Right renal cortex interstitium (tissue), 3 donors: ENCODE measurements around the gene BICDL2. TPM values are rescaled to one million over a fixed set of nuclear protein-coding genes. Genes with fewer than 3 reads are reported as not detected.

Experiments used
- DNase-seq, 3 donors: peaks; one replicate each; pipeline ENCODE4 v3.0.0-alpha.2; 2013; ENCODE audit warnings: low read depth in 3 of 3, low spot score in 2 of 3
- polyA plus RNA-seq, 3 donors: library from polyadenylated mRNA; unstranded; fragments of 120-200 nt; gene quantifications; one replicate each; pipeline ENCODE4 v1.2.1, GENCODE V29; 2013; ENCODE audit not compliant: insufficient read length in 3 of 3

BICDL2 gene
- polyA plus RNA-seq, 3 donors, result 1.1 to 2.2 (median 1.5) TPM

DNA sequence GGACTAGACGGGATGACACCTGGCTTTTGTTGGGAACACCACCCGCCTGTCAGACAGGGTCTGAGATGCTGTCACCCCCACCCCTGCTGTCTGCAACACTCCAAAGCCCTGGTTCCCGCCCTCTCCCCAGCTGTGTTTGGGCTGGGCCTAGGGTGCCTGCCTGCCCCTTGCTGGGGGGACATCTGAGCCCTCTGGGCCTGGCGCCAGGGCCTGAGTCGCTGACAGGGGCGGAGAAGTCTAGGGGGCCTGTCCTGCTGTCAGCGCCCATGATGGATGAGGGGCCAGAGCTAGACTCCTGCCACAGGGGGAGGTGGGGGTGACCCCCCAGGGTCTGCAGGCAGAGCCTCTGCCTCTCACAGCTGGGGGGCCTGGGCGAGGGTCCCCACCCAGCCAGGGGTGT is 48.9 kb downstream of the BICDL2 start:
- DNase-seq, result no peak

DNA sequence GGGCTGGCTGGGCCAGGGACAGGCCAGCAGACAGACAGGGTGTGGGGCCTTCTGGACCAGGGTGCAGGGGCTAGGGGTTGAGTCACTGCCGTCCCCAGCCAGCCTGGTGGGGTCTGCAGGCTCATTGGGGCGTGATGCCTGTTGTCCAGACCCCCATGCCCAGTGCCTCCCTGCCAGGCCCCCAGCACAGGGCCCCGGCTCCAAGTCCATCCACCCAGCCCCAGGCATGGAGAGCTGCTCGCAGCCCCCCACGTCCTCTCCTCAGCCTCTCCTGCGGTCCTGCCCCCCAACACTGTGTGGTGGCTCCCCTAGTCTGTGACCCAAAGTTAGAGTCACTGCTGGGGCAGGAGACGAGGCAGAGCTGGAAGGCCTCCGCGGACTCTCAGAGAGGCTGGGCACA is 49.5 kb downstream of the BICDL2 start:
- no peak for DNase-seq

GRCh38 chr16:2986623-2987188 is 50.0 kb downstream of the BICDL2 start:
- DNase-seq, result no peak

GRCh38 chr16:2985893-2986355 is 50.8 kb downstream of the BICDL2 start:
- DNase-seq, result no peak

DNA sequence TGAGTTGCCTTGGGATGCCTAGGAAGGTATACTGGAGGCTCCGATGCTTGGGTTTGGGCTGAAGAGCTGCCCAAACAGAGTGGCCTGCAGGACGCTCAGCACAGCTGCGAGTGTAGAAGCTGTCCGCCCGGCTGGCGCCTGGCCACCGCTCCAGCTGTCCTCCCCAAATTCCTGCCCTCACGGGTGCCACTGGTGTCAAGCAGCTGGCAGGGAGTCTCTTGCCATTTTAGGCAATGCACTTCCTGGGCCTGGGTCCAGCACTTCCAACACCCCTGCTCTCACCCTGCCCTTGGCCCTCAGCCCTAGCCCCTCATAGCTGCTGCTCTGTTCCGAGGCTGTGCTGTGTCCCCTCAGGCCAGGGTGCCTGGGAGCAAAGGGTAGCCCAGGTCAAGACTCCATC is 51.3 kb downstream of the BICDL2 start:
- no peak for DNase-seq

DNA sequence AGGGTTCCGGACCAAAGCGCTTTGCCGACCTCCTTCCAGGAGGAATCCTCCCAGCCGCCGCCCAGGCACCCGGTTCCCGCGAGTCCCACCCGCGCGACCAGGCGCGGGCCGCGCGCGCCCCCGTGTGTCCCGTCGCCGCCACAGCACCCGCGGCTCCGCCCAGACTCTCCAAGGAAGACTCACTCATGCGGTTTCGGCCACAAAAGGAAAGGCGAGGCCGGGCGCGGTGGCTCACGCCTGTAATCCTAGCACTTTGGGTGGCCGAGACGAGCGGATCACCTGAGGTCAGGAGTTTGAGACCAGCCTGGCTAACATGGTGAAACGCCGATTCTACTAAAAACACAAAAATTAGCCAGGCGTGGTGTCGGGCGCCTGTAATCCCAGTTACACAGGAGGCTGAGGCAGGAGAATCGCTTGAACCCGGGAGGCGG is 53.0 kb downstream of the BICDL2 start:
- no peak for DNase-seq

DNA sequence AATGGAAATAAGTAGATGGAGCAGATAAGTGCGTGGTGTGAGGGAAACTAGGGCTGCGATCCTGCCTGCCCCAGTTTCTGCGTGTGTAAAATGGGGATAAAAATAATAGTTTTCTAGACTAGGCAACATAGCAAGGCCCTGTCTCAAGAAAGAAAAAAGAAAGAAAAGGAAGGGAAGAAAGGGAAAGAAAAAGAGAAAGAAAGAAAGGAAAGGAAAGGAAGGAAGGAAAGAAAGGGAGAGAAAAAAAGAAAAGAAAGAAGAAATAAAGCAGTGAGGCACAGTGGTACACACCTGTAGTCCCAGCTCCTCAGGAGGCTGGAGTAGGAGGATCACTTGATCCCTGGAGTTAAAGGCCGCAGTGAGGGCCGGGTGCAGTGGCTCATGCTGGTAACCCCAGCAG is 54.3 kb downstream of the BICDL2 start:
- DNase-seq, result no peak

DNA sequence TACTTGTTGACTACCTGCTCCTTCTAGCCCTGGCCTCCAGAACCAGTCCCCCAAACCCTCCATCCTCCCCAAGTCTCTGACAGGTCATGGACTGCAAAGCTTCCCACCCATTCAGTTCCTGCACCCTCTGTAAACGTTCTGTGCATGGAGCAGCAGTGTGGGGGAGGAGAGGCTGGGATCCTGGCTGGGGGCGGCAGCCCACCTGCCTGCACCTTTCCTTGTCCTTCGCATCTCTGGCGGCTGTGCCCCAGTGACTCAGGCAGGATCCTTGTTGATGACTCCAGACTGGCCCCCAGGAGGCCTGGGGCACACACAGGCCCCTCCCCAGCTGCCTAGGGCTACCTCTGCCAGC is 54.9 kb downstream of the BICDL2 start:
- no peak for DNase-seq

DNA sequence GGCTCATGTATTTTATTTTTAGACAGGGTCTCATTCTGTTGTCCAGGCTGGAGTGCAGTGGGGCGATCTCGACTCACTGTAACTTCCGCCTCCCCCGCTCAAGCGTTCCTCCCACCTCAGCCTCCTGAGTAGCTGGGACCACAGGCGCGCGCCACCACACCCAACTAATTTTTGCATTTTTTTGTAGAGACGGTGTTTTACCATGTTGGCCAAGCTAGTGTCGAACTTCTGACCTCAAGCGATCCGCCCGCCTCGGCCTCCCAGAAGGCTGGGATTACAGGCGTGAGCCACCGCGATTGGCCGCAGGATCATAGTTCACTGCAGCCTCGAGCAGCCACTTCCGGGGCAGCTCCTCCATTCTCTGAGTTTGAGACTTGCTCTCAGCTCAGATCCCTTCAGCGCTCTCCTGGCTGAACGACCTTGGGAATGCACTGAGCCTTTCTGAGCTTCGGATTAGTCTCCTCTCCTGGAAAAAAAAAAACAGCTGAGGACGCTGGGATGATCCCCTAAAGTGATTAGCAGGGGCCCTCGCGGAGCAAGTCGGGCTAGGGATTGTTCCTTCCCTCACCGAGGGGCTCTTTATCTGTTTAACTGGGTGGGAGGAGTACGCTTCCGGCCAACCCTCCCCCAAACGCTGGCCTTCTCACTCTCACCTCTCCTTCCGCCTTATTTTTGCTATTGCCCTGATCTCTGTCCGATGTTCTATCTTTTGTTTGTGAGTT is 55.4 kb downstream of the BICDL2 start:
- no peak for DNase-seq

DNA sequence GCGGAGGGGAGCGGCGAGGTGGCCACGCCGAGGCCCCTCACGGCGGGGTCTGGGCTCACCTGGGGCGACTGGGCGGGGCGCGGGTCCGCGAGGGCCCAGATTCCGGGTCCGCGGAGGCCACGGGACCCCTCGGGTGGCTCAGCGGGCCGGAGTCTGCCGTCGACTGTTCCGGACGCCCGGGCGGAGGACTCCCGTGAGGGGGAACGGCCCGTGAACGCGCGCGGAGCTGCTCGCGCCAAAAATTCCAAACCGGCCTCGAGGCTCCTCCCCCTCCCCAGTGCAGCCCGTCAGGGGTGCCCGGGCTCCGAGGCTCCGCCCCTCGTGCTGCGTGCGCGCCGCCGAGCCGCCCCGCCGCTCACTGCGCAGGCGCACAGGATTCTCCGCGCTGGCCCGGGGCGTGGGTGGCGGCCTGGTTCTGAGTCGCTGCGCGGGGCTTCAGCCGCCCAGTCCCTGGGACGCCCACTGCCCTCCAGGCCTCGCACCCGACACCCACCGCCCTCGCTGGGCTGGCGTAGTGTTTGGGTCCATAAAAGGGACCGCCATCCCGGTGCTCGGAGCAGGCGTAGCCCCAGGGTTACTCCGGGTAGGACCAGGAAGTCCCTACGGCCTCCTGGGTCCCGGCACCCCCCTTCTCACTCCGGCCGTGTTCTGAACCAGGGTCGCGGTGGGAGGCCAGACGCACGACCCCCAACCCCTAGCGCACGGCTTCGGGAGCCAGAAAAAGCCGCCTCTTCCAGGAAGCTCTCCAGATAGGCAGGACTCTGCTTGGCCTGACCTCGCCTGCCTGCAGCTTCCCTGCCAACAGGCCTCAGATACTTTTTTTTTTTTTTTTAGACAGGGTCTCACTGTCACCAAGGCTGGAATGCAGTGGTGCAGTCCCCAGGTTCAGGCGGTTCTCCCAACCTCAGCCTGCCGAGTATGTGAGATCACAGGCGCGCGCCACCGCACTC is 56.2 kb downstream of the BICDL2 start, which contains the start of gene PKMYT1:
PKMYT1 (minus strand) TSS at position 220 of the 950 bp plus-strand sequence. CDS start 789 bp downstream, outside the sequence.
- peak in 2 of 3 donors; percentile 74 to 81 for DNase-seq

- DNase-seq, result no peak
Measured at GRCh38 chr16:2979669-2980226, 57.0 kb downstream of the BICDL2 start.

Other genes with a start within 250 kb of the BICDL2 start
- gene PRSS33, start 249.4 kb downstream of the BICDL2 start, polyA plus RNA-seq, result under 1 TPM in 2 of 3 donors, not detected in 1; 0.33 to 0.61 TPM
- not detected for gene PRSS41, start 238.5 kb downstream of the BICDL2 start, polyA plus RNA-seq
- gene PRSS21, start 219.7 kb downstream of the BICDL2 start, polyA plus RNA-seq, result under 1 TPM in 2 of 3 donors, not detected in 1; 0.19 to 0.43 TPM
- under 1 TPM; 0.31 to 0.60 (median 0.32) TPM for gene ZG16B, start 206.6 kb downstream of the BICDL2 start, polyA plus RNA-seq
- 1 to 10 TPM; 6.8 to 7.4 (median 7.0) TPM for gene PRSS22, start 178.8 kb downstream of the BICDL2 start, polyA plus RNA-seq
- 10 to 100 TPM; 18.8 to 20.7 (median 19.4) TPM for gene FLYWCH2, start 153.7 kb downstream of the BICDL2 start, polyA plus RNA-seq
- 10 to 100 TPM; 13.1 to 16.3 (median 14.6) TPM for gene FLYWCH1, start 125.0 kb downstream of the BICDL2 start, polyA plus RNA-seq
- gene KREMEN2, start 72.7 kb downstream of the BICDL2 start, polyA plus RNA-seq, result 1 to 10 TPM in 2 of 3 donors, under 1 TPM in 1; 1.00 to 1.4 (median 1.1) TPM
- 1 to 10 TPM; 7.5 to 8.5 (median 8.1) TPM for gene PAQR4, start 67.6 kb downstream of the BICDL2 start, polyA plus RNA-seq
- gene PKMYT1, start 56.5 kb downstream of the BICDL2 start, polyA plus RNA-seq, result 10 to 100 TPM; 11.3 to 12.5 (median 11.4) TPM
- gene CLDN9, start 24.0 kb downstream of the BICDL2 start, polyA plus RNA-seq, result 1 to 10 TPM; 2.0 to 2.8 (median 2.5) TPM
- 10 to 100 TPM; 25.8 to 38.1 (median 31.0) TPM for gene CLDN6, start 18.8 kb downstream of the BICDL2 start, polyA plus RNA-seq
- gene TNFRSF12A, start 16.6 kb downstream of the BICDL2 start, polyA plus RNA-seq, result 10 to 100 TPM in 2 of 3 donors, 1 to 10 TPM in 1; 8.9 to 12.9 (median 11.9) TPM
- gene HCFC1R1, start 13.0 kb downstream of the BICDL2 start, polyA plus RNA-seq, result 10 to 100 TPM; 50.7 to 66.1 (median 57.1) TPM
- gene THOC6, start 12.9 kb downstream of the BICDL2 start, polyA plus RNA-seq, result 10 to 100 TPM; 27.9 to 33.3 (median 29.9) TPM
- gene MMP25, start 9.6 kb upstream of the BICDL2 start, polyA plus RNA-seq, result under 1 TPM; 0.35 to 0.82 (median 0.79) TPM
- gene IL32, start 28.7 kb upstream of the BICDL2 start, polyA plus RNA-seq, result 10 to 100 TPM; 28.0 to 36.8 (median 29.4) TPM
- under 1 TPM in 1 of 3 donors, not detected in 2; 0.11 TPM for gene ZSCAN10, start 62.4 kb upstream of the BICDL2 start, polyA plus RNA-seq
- gene ZNF205, start 75.6 kb upstream of the BICDL2 start, polyA plus RNA-seq, result 10 to 100 TPM; 12.7 to 14.6 (median 13.8) TPM
- gene ZNF213, start 98.1 kb upstream of the BICDL2 start, polyA plus RNA-seq, result 1 to 10 TPM; 8.0 to 9.3 (median 9.3) TPM
- gene OR1F1, start 151.3 kb upstream of the BICDL2 start, polyA plus RNA-seq, result not detected
- gene ZNF200, start 198.2 kb upstream of the BICDL2 start, polyA plus RNA-seq, result 10 to 100 TPM; 14.6 to 18.0 (median 15.4) TPM
- gene MEFV, start 219.7 kb upstream of the BICDL2 start, polyA plus RNA-seq, result under 1 TPM; 0.11 to 0.18 (median 0.17) TPM
- 10 to 100 TPM; 49.0 to 56.4 (median 49.9) TPM for gene ZNF263, start 246.5 kb upstream of the BICDL2 start, polyA plus RNA-seq